ENCODE measurements around the gene PRG2. TPM values are rescaled to one million over a fixed set of nuclear protein-coding genes. Genes with fewer than 3 reads are reported as not detected.

PRG2 gene
- total and polyA plus RNA-seq, 2 of the 13 experiments (the other 11 are each of a cell fraction or from before 2014, with no cell fraction given) = not detected

- TF ChIP-seq ARID5B (CRISPR knock-in tag; IDR thresholded peaks at IDR 0.05) (peak; percentile 80), TOPORS (CRISPR knock-in tag; IDR thresholded peaks at IDR 0.05) (no peak), MIXL1 (CRISPR knock-in tag; IDR thresholded peaks at IDR 0.05) (peak; percentile 55; the same call in 1 of the 2 replicates), JARID2 (CRISPR knock-in tag; IDR thresholded peaks at IDR 0.05; ENCODE audit: insufficient replicate concordance) (no peak), MYC (CRISPR knock-in tag; IDR thresholded peaks at IDR 0.05; ENCODE audit: borderline replicate concordance) (no peak), MATR3 (CRISPR knock-in tag; IDR thresholded peaks at IDR 0.05) (no peak), NFIC (IDR thresholded peaks at IDR 0.05; ENCODE audit: low read length) (peak; percentile 30; the same call in 1 of the 2 replicates), ZNF318 (CRISPR knock-in tag; IDR thresholded peaks at IDR 0.05) (no peak), ZNF83 (CRISPR knock-in tag; IDR thresholded peaks at IDR 0.05; ENCODE audit: borderline replicate concordance) (no peak), SP4 (CRISPR knock-in tag; IDR thresholded peaks at IDR 0.05) (no peak), MZF1 (CRISPR knock-in tag; IDR thresholded peaks at IDR 0.05; ENCODE audit: borderline replicate concordance) (no peak)
- TF ChIP-seq, protein P1, sequence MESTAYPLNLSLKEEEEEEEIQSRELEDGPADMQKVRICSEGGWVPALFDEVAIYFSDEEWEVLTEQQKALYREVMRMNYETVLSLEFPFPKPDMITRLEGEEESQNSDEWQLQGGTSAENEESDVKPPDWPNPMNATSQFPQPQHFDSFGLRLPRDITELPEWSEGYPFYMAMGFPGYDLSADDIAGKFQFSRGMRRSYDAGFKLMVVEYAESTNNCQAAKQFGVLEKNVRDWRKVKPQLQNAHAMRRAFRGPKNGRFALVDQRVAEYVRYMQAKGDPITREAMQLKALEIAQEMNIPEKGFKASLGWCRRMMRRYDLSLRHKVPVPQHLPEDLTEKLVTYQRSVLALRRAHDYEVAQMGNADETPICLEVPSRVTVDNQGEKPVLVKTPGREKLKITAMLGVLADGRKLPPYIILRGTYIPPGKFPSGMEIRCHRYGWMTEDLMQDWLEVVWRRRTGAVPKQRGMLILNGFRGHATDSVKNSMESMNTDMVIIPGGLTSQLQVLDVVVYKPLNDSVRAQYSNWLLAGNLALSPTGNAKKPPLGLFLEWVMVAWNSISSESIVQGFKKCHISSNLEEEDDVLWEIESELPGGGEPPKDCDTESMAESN (CRISPR knock-in tag; conservative IDR thresholded peaks at IDR 0.05) = no peak
- TF ChIP-seq, protein P2, sequence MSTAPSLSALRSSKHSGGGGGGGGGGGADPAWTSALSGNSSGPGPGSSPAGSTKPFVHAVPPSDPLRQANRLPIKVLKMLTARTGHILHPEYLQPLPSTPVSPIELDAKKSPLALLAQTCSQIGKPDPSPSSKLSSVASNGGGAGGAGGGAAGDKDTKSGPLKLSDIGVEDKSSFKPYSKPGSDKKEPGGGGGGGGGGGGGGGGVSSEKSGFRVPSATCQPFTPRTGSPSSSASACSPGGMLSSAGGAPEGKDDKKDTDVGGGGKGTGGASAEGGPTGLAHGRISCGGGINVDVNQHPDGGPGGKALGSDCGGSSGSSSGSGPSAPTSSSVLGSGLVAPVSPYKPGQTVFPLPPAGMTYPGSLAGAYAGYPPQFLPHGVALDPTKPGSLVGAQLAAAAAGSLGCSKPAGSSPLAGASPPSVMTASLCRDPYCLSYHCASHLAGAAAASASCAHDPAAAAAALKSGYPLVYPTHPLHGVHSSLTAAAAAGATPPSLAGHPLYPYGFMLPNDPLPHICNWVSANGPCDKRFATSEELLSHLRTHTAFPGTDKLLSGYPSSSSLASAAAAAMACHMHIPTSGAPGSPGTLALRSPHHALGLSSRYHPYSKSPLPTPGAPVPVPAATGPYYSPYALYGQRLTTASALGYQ (CRISPR knock-in tag; IDR thresholded peaks at IDR 0.05) = 0 out of 2 replicates have a peak, but pooled peaks have one; percentile 14
Observed at GRCh38 chr11:57399972-57400578, 9.6 kb upstream of the PRG2 start (continued).
